Transverse colon (tissue), 4 donors: ENCODE results near the gene MAGI2. TPM values are rescaled to one million over a fixed set of nuclear protein-coding genes. Genes with fewer than 3 reads are reported as not detected.

ENCODE experiments used
- DNase-seq: peaks from one replicate; pipeline ENCODE4 v3.0.0-alpha.2; 2019
- H3K27ac ChIP-seq, 4 donors: fragments of 200-600 bp; sonication (generic); 2 replicates each; pipeline ENCODE4 v1.5.1; 2016 to 2018; ENCODE audit warnings: inconsistent platforms in 4 of 4
- H3K27me3 ChIP-seq: fragments of 200-600 bp; sonication (generic); 2 replicates; pipeline ENCODE4 v1.5.1; 2017; ENCODE audit warnings: inconsistent platforms
- H3K36me3 ChIP-seq, 4 donors: fragments of 200-600 bp; sonication (generic); 2 replicates each; pipeline ENCODE4 v1.5.1; 2017 to 2019; ENCODE audit warnings: inconsistent platforms in 4 of 4
- H3K4me1 ChIP-seq, 4 donors: fragments of 200-600 bp; sonication (generic); 2 replicates each; pipeline ENCODE4 v1.5.1; 2017 to 2020; ENCODE audit warnings: inconsistent platforms in 4 of 4
- H3K4me3 ChIP-seq, 4 donors: fragments of 200-600 bp; sonication (generic); 1 replicate in 1 of 4; 2 replicates in 3 of 4; pipeline versions ENCODE4 v1.5.1 to v1.6.1; 2017 to 2019; ENCODE audit warnings: inconsistent platforms in 4 of 4
- H3K9me3 ChIP-seq, 2 donors: fragments of 200-600 bp; sonication (generic); 2 replicates each; pipeline ENCODE4 v1.5.1; 2017 to 2019; ENCODE audit warnings: inconsistent platforms in 2 of 2
- EP300 ChIP-seq: sonication (generic); formaldehyde crosslinking; IDR thresholded peaks from one replicate; pipeline ENCODE4 v1.6.1; 2017; ENCODE audit warnings: antibody characterized with exemption, low read depth
- POLR2A ChIP-seq: fragments of 450-650 bp; IDR thresholded peaks from one replicate; pipeline ENCODE4 v1.6.1; 2016; ENCODE audit warnings: antibody characterized with exemption, mild to moderate bottlenecking, moderate library complexity
- POLR2AphosphoS5 ChIP-seq, 3 donors: sonication (generic); formaldehyde crosslinking; IDR thresholded peaks; one replicate each; pipeline ENCODE4 v1.6.1; 2016; ENCODE audit warnings: antibody characterized with exemption in 3 of 3
- WGBS, 2 donors: methylation state at CpG; one replicate each; pipeline ENCODE4 v1.1.5; 2018; ENCODE audit warnings: low coverage in 1 of 2; 5-methylcytosine and 5-hydroxymethylcytosine counted together
- in situ Hi-C, 4 donors: fragments of 200-750 bp; cut with MboI; loops; one replicate each; pipeline versions ENCODE4 v1.15.0 to v1.15.1; 2017; ENCODE audit warnings: low sequenced_read_pairs in 3 of 4, low pct_ligation_motif_present in 1 of 4, low pct_unique_long_range_greater_than_20kb in 1 of 4
- intact Hi-C: fragments of 100-400 bp; cut with DNase I; formaldehyde crosslinking; loops from one replicate; pipeline ENCODE4 v1.15.1; 2023; ENCODE audit warnings: low total_unique reads
- total RNA-seq, 4 donors: library from RNA; depleted of rRNA; stranded (reverse); fragments of >200 nt; gene quantifications; one replicate each; pipeline ENCODE4 v1.1.0, GENCODE V29; 2016
- TF ChIP-seq, protein P1 (sequence below), 5 experiments: fragments of 200-600 bp in 3 of 5; fragments of 450-650 bp in 2 of 5; sonication (generic) in 3 of 5; IDR thresholded peaks; 1 replicate in 2 of 5; 2 replicates in 3 of 5; pipeline ENCODE4 v1.5.1; 2016 to 2017; ENCODE audit warnings: antibody characterized with exemption in 5 of 5, inconsistent platforms in 3 of 5, mild to moderate bottlenecking in 2 of 5, moderate library complexity in 1 of 5

The MAGI2 gene
- total RNA-seq, 4 donors from 2014 or later: 1.6 to 9.7 (median 4.1) TPM

DNA sequence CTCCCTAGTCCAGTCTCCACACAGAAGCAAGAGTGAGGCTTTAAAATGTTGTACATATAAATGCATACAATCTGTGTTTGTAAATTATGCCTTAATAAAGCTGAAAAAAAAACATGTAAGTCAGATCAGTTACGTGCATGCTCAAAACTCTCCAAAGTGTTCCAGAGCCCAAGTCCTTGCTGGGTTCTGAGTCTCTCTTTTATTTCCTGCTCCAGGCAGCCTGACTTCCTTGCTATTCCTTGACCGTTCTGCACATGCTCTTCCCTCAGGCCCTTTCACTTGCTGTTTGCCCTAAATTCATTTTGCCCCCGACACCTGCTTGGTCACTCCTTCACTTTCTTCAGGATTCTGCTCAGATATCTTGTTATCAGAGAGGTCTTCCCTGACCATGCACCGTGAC lies 884.8 kb downstream of the MAGI2 start:
- H3K36me3 ChIP-seq: no peaks in the 10 kb centered on the region
- 84 to 91% methylated on average over 4 of the region's 4 CpGs for WGBS, 2 donors
- in situ Hi-C loops: no loop called here
- H3K4me3 ChIP-seq: no peak overlapping the region
- TF ChIP-seq POLR2AphosphoS5 (IDR thresholded peaks at IDR 0.05) (no peak), EP300 (no peak), POLR2A (no peak)
- TF ChIP-seq, protein P1, sequence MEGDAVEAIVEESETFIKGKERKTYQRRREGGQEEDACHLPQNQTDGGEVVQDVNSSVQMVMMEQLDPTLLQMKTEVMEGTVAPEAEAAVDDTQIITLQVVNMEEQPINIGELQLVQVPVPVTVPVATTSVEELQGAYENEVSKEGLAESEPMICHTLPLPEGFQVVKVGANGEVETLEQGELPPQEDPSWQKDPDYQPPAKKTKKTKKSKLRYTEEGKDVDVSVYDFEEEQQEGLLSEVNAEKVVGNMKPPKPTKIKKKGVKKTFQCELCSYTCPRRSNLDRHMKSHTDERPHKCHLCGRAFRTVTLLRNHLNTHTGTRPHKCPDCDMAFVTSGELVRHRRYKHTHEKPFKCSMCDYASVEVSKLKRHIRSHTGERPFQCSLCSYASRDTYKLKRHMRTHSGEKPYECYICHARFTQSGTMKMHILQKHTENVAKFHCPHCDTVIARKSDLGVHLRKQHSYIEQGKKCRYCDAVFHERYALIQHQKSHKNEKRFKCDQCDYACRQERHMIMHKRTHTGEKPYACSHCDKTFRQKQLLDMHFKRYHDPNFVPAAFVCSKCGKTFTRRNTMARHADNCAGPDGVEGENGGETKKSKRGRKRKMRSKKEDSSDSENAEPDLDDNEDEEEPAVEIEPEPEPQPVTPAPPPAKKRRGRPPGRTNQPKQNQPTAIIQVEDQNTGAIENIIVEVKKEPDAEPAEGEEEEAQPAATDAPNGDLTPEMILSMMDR (IDR thresholded peaks at IDR 0.05): no peak
- no peaks in the 10 kb centered on the region for H3K9me3 ChIP-seq
- H3K27ac ChIP-seq: no peak overlapping the region
- H3K27me3 ChIP-seq: no peaks in the 10 kb centered on the region
- no peaks in the 10 kb centered on the region for H3K4me1 ChIP-seq
- no peak for DNase-seq
- intact Hi-C loops: no loop called here

DNA sequence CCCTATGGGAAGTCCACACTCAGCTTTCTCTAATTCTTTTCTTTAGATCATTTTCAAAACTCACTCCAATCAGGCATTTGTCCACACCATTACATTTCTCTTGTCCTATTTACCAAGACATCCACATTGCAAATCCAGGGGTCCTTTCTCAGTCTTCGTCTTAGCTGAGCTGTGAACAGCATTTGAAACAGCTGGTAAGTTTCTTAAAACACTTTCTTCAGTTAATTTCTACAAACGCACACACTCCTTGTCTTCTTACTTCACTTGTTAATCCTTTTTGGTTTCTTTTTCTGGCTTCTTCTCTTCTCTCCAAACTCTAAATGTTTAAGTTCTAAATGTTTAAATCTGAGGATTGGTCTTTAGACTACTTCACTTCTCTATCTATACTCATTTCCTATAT lies 885.6 kb downstream of the MAGI2 start:
- no peak for DNase-seq
- Histone ChIP-seq H3K27me3 (no peaks in the 10 kb centered on the region), H3K4me3 (no peak overlapping the region), H3K27ac (no peak overlapping the region), H3K9me3 (no peaks in the 10 kb centered on the region), H3K36me3 (no peaks in the 10 kb centered on the region), H3K4me1 (no peaks in the 10 kb centered on the region)
- WGBS, 2 donors: 22 to 62% methylated on average over 1 to 2 of the region's 2 CpGs
- in situ Hi-C loops: no loop called here
- intact Hi-C loops: no loop called here
- TF ChIP-seq POLR2AphosphoS5 (IDR thresholded peaks at IDR 0.05) (no peak), EP300 (no peak), POLR2A (no peak)
- TF ChIP-seq, protein P1 (IDR thresholded peaks at IDR 0.05): no peak

DNA sequence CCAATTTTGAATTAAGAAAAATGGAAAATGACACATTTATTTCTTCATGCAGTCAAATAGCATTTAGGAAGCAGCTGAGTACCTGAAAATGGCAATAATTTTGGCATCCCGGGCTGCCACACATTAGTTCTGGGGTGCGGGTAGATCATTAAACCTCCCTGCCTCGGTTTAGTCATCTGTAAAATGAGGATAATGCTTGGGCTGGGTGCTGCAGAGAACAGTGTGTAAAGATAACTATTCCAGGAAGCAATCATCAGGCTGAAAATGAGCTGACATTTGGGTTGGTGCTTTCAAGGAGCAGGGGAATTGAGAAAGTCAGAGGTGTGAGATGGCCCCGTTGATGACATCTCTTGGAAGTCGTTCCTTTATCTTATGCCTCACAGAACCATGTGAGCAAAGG lies 887.7 kb downstream of the MAGI2 start:
- Histone ChIP-seq H3K4me1 (no peaks in the 10 kb centered on the region), H3K9me3 (no peaks in the 10 kb centered on the region), H3K36me3 (no peaks in the 10 kb centered on the region), H3K4me3 (no peak overlapping the region), H3K27me3 (no peaks in the 10 kb centered on the region), H3K27ac (no peak overlapping the region)
- no peak for DNase-seq
- intact Hi-C loops (no loop called here), in situ Hi-C loops (no loop called here)
- no peak for TF ChIP-seq POLR2A
- no peak for TF ChIP-seq POLR2AphosphoS5 (IDR thresholded peaks at IDR 0.05)
- TF ChIP-seq, protein P1 (IDR thresholded peaks at IDR 0.05): no peak
- TF ChIP-seq EP300: no peak
- WGBS, 2 donors: 80 to 81% methylated on average over 2 to 5 of the region's 5 CpGs

DNA sequence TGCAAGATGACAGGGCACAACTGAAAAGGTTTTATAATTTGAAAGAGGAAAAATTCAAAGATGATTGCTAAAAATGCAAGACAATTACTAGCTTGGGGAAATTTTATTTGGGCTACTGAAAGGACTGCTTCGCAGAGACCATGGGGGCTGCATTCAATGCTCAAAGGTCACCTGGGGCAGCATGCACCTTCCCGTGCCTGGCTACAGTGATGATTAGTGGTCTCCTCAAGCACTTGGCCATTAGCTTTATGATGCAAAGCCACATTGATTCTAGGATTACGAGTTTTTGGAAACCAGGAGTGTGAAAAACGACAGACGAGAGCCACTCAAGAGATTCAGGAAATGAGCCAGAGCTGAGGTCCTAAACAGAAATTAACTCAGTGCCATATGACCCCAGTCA lies 890.3 kb downstream of the MAGI2 start:
- in situ Hi-C loops: no loop called here
- no peaks in the 10 kb centered on the region for H3K9me3 ChIP-seq
- no peak overlapping the region for H3K4me3 ChIP-seq
- no peaks in the 10 kb centered on the region for H3K27me3 ChIP-seq
- no peak overlapping the region for H3K27ac ChIP-seq
- no peaks in the 10 kb centered on the region for H3K36me3 ChIP-seq
- H3K4me1 ChIP-seq: no peaks in the 10 kb centered on the region
- 72 to 76% methylated on average over 3 to 5 of the region's 5 CpGs for WGBS, 2 donors
- intact Hi-C loops: no loop called here
- TF ChIP-seq POLR2A: no peak
- no peak for TF ChIP-seq POLR2AphosphoS5 (IDR thresholded peaks at IDR 0.05)
- TF ChIP-seq EP300: no peak
- TF ChIP-seq, protein P1 (IDR thresholded peaks at IDR 0.05): no peak
- DNase-seq: no peak
